Stomach (tissue), 9 donors: ENCODE results near the gene FAS. TPM values are rescaled to one million over a fixed set of nuclear protein-coding genes. Genes with fewer than 3 reads are reported as not detected.

ENCODE experiments used
- DNase-seq, 2 donors: peaks; one replicate each; pipeline versions ENCODE4 v3.0.0 to v3.0.0-alpha.2; 2013 to 2019
- H3K27ac ChIP-seq, 5 donors: fragments of 200-600 bp in 4 of 5; sonication (generic) in 4 of 5; one replicate each; pipeline ENCODE4 v1.5.1; 2013 to 2019; ENCODE audit warnings: mild to moderate bottlenecking in 1 of 5, moderate library complexity in 1 of 5
- H3K27me3 ChIP-seq, 3 donors: fragments of 200-600 bp; sonication (generic); one replicate each; pipeline ENCODE4 v1.5.1; 2017 to 2019; ENCODE audit warnings: mixed run types in 1 of 3
- H3K36me3 ChIP-seq, 4 donors: fragments of 200-600 bp; sonication (generic); 1 replicate in 3 of 4; 2 replicates in 1 of 4; pipeline ENCODE4 v1.5.1; 2016 to 2019
- H3K4me1 ChIP-seq, 4 donors: fragments of 200-600 bp; sonication (generic); one replicate each; pipeline ENCODE4 v1.5.1; 2016 to 2019
- H3K4me3 ChIP-seq, 4 donors: fragments of 200-600 bp; sonication (generic) in 3 of 4; one replicate each; pipeline ENCODE4 v1.5.1; 2016 to 2019; ENCODE audit warnings: mild to moderate bottlenecking in 1 of 4
- H3K9me3 ChIP-seq, 4 donors: fragments of 200-600 bp; sonication (generic); one replicate each; pipeline ENCODE4 v1.5.1; 2016 to 2019
- CTCF ChIP-seq, 7 experiments: fragments of 450-650 bp in 4 of 7; fragments of 200-600 bp in 3 of 7; sonication (generic) in 3 of 7; IDR thresholded peaks; one replicate each; pipeline ENCODE4 v1.5.1; 2016 to 2019; ENCODE audit warnings: antibody characterized with exemption in 7 of 7, control low read depth in 2 of 7, mild to moderate bottlenecking in 1 of 7
- EP300 ChIP-seq: sonication (generic); formaldehyde crosslinking; IDR thresholded peaks from one replicate; pipeline ENCODE4 v1.6.1; 2017; ENCODE audit warnings: antibody characterized with exemption
- POLR2A ChIP-seq, 4 donors: fragments of 450-650 bp; IDR thresholded peaks; one replicate each; pipeline ENCODE4 v1.6.1; 2016; ENCODE audit warnings: antibody characterized with exemption in 4 of 4, control low read depth in 2 of 4, mild to moderate bottlenecking in 1 of 4, moderate library complexity in 1 of 4
- POLR2AphosphoS5 ChIP-seq, 3 donors: sonication (generic); formaldehyde crosslinking; IDR thresholded peaks; one replicate each; pipeline ENCODE4 v1.6.1; 2016; ENCODE audit warnings: antibody characterized with exemption in 3 of 3
- WGBS, 5 donors: extraction: QIAGEN DNeasy Blood & Tissue Kit in 3 of 5; methylation state at CpG; one replicate each; pipeline versions ENCODE4 v1.1.5 to v1.1.7; 2013 to 2018; 5-methylcytosine and 5-hydroxymethylcytosine counted together
- intact Hi-C: fragments of 100-400 bp; cut with DNase I; formaldehyde crosslinking; loops from one replicate; pipeline ENCODE4 v1.15.1; 2023; ENCODE audit warnings: low total_unique reads
- polyA plus RNA-seq, 3 donors: library from polyadenylated mRNA; stranded (reverse); fragments of 200-250 nt; gene quantifications; one replicate each; pipeline ENCODE4 v1.2.3, GENCODE V29; 2013
- total RNA-seq, 5 donors: library from RNA; depleted of rRNA; stranded (reverse); fragments of >200 nt; gene quantifications; one replicate each; pipeline versions ENCODE4 v1.1.0 to v1.2.3, GENCODE V29; 2014 to 2016
- donor health status: healthy with polysubstance abuse.
- donor health status: Bipolar disorder and iron deficiency.
- donor health status: healthy.

The FAS gene
- total and polyA plus RNA-seq, 8 donors: 5.0 to 107 (median 19.3) TPM; not detected in 1

DNA sequence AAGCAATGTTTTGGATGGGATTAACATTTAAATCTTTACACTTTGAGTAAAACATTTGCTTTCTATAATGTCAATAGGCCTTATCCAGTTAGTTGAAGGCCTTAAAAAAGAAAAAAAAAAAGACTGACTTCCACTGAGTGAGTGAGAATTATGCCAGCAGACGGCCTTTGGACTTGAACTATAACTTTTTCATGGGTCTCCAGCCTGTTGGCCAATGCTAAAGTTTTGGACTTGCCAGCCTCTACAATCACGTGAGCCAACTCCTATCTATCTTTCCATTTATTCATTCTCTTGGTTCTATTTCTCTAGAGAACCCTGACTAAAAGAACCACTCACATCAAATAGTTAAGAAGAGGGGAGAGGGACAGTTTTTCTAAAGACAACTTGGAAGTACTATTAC is 2.8 kb upstream of the FAS start:
- peak overlapping the region in 3 of 5 donors; percentile 30 to 99 (median 97) for H3K27ac ChIP-seq
- H3K36me3 ChIP-seq: no peaks in the 10 kb centered on the region
- TF ChIP-seq POLR2AphosphoS5 (IDR thresholded peaks at IDR 0.05): no peak
- no peak for TF ChIP-seq EP300
- TF ChIP-seq POLR2A (IDR thresholded peaks at IDR 0.05): no peak
- no peak for TF ChIP-seq CTCF (IDR thresholded peaks at IDR 0.05)

GRCh38 chr10:88989423-88989822 is 1.2 kb upstream of the FAS start:
- WGBS, 5 donors: 49 to 71% (median 58%) methylated on average over 2 of the region's 2 CpGs
- TF ChIP-seq EP300 (no peak), POLR2A (IDR thresholded peaks at IDR 0.05) (no peak), POLR2AphosphoS5 (IDR thresholded peaks at IDR 0.05) (no peak)
- DNase-seq: no peak
- H3K36me3 ChIP-seq: no peaks in the 10 kb centered on the region
- H3K4me3 ChIP-seq: peak overlapping the region in 3 of 4 donors; percentile 87 to 96 (median 90)
- intact Hi-C loops: no loop called here
- no peaks in the 10 kb centered on the region for H3K27me3 ChIP-seq
- peaks cover 9 to 74% (median 43%) of the 10 kb centered on the region in 4 donors for H3K4me1 ChIP-seq
- no peaks in the 10 kb centered on the region for H3K9me3 ChIP-seq
- H3K27ac ChIP-seq: peak overlapping the region in 4 of 5 donors; percentile 90 to 99 (median 98)

More for the DNA sequence above, 2.8 kb upstream of the FAS start:
- H3K27me3 ChIP-seq: no peaks in the 10 kb centered on the region
- peaks cover 13 to 77% (median 45%) of the 10 kb centered on the region in 4 donors for H3K4me1 ChIP-seq
- no peak for DNase-seq
- intact Hi-C loops: no loop called here
- no peak overlapping the region for H3K4me3 ChIP-seq
- H3K9me3 ChIP-seq: no peaks in the 10 kb centered on the region
- 30 to 81% (median 56%) methylated on average over 2 of the region's 2 CpGs for WGBS, 5 donors

DNA sequence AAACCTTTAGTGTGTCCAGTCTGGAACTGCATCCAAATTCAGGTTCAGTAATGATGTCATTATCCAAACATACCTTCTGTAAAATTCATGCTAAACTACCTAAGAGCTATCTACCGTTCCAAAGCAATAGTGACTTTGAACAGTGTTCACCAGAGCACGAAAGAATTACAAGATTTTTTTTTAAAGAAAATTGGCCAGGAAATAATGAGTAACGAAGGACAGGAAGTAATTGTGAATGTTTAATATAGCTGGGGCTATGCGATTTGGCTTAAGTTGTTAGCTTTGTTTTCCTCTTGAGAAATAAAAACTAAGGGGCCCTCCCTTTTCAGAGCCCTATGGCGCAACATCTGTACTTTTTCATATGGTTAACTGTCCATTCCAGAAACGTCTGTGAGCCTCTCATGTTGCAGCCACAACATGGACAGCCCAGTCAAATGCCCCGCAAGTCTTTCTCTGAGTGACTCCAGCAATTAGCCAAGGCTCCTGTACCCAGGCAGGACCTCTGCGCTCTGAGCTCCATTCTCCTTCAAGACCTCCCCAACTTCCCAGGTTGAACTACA is 694 bp upstream of the FAS start:
- Histone ChIP-seq H3K4me1 (peaks cover 9 to 74% (median 41%) of the 10 kb centered on the region in 4 donors), H3K9me3 (no peaks in the 10 kb centered on the region), H3K4me3 (peak overlapping the region; percentile 78 to 96 (median 88)), H3K36me3 (no peaks in the 10 kb centered on the region), H3K27ac (peak overlapping the region; percentile 77 to 99 (median 97)), H3K27me3 (no peaks in the 10 kb centered on the region)
- DNase-seq: peak; percentile 26 to 78
- TF ChIP-seq CTCF (IDR thresholded peaks at IDR 0.05) (no peak), POLR2AphosphoS5 (IDR thresholded peaks at IDR 0.05) (peak in 2 of 3 donors; percentile 19 to 55)
- 8 to 24% (median 20%) methylated on average over 8 of the region's 8 CpGs for WGBS, 5 donors
- intact Hi-C loops: no loop called here

GRCh38 chr10:88991161-88991898 is 732 bp downstream of the FAS start:
- Histone ChIP-seq H3K4me3 (peak overlapping the region; percentile 78 to 96 (median 88)), H3K36me3 (no peaks in the 10 kb centered on the region), H3K4me1 (peaks cover 9 to 77% (median 45%) of the 10 kb centered on the region in 4 donors), H3K27ac (peak overlapping the region; percentile 77 to 99 (median 97)), H3K9me3 (no peaks in the 10 kb centered on the region), H3K27me3 (no peaks in the 10 kb centered on the region)
- intact Hi-C loops: no loop called here
- TF ChIP-seq EP300: no peak
- TF ChIP-seq POLR2AphosphoS5 (IDR thresholded peaks at IDR 0.05): peak; percentile 47 to 72 (median 70)
- DNase-seq: peak; percentile 55 to 87
- WGBS, 5 donors: 0 to 1% (median 0%) methylated on average over 24 to 38 of the region's 38 CpGs

DNA sequence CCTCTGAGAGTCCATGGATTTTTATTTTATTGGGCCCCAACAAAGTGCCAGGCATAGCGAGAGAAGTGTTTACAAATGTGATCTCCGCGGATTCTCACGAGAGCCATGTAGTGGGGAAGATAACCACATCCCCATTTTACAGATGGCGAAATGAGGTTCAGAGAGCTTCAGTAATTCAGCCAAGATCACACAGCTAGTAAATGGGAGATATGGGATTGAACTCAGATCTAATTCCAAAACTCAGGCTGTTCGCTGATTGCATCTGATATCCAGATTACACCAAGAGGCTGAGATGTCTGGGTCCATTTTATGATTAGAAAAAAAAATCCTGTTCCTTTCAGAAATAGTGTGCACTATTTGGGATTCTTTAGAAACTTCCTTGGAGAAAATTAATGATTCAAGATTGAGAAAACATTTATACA is 1.3 kb downstream of the FAS start:
- TF ChIP-seq POLR2A (IDR thresholded peaks at IDR 0.05): no peak
- TF ChIP-seq EP300: no peak
- TF ChIP-seq CTCF (IDR thresholded peaks at IDR 0.05): no peak
- TF ChIP-seq POLR2AphosphoS5 (IDR thresholded peaks at IDR 0.05): no peak
- DNase-seq: no peak
- Histone ChIP-seq H3K4me3 (peak overlapping the region; percentile 78 to 96 (median 88)), H3K4me1 (peaks cover 9 to 76% (median 40%) of the 10 kb centered on the region in 4 donors), H3K27me3 (no peaks in the 10 kb centered on the region), H3K36me3 (no peaks in the 10 kb centered on the region), H3K27ac (peak overlapping the region; percentile 77 to 99 (median 97)), H3K9me3 (no peaks in the 10 kb centered on the region)
- intact Hi-C loops: no loop called here
- WGBS, 5 donors: 9 to 14% (median 10%) methylated on average over 6 of the region's 6 CpGs
